HEK293T (cell line): Measurements from ENCODE around the gene PGBD4.

Source experiments
- ARNT ChIP-seq: fragments of 450-650 bp; IDR thresholded peaks from 2 replicates; pipeline ENCODE4 v1.6.1; 2017; ENCODE audit warnings: mild to moderate bottlenecking
- FOXK2 ChIP-seq: fragments of 450-650 bp; IDR thresholded peaks from 2 replicates; pipeline ENCODE4 v1.6.1; 2016; ENCODE audit warnings: mild to moderate bottlenecking
- SP1 ChIP-seq: fragments of 450-650 bp; IDR thresholded peaks from 2 replicates; pipeline ENCODE4 v1.6.1; 2017
- ZNF384 ChIP-seq: fragments of 450-650 bp; IDR thresholded peaks from 2 replicates; pipeline ENCODE4 v1.6.1; 2016

DNA sequence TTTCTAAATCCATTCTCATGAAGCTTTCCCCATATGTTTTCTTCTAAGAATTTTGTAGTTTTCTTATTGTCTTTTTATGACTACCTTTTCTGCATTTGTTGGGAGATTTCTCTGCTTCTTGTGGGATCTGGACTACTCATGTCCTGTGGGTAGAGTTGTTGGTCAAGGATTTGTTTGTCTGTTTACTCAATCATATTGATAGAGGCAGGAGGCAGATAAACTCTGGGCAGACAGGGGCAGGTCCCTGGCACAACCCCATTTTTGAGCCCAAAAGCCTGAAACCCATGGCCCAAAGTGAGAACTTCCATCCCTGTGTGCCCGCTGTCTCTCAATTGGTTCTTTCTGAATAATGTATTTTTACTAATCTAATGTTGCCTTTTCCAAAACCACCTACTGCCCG, 12.3 kb downstream of the PGBD4 start:
- TF ChIP-seq FOXK2 (no peak), ARNT (no peak), ZNF384 (no peak), SP1 (no peak)
